C4-2B (cell line): ENCODE measurements around the gene HOXD11.

Experiments
- ZFX ChIP-seq: fragments of 450-650 bp; IDR thresholded peaks from 2 replicates; pipeline ENCODE4 v1.6.1; 2017
- TF ChIP-seq, protein P1 (sequence below): fragments of 450-650 bp; conservative IDR thresholded peaks from 2 replicates; pipeline ENCODE4 v1.5.1; 2017; ENCODE audit warnings: mild to moderate bottlenecking

DNA sequence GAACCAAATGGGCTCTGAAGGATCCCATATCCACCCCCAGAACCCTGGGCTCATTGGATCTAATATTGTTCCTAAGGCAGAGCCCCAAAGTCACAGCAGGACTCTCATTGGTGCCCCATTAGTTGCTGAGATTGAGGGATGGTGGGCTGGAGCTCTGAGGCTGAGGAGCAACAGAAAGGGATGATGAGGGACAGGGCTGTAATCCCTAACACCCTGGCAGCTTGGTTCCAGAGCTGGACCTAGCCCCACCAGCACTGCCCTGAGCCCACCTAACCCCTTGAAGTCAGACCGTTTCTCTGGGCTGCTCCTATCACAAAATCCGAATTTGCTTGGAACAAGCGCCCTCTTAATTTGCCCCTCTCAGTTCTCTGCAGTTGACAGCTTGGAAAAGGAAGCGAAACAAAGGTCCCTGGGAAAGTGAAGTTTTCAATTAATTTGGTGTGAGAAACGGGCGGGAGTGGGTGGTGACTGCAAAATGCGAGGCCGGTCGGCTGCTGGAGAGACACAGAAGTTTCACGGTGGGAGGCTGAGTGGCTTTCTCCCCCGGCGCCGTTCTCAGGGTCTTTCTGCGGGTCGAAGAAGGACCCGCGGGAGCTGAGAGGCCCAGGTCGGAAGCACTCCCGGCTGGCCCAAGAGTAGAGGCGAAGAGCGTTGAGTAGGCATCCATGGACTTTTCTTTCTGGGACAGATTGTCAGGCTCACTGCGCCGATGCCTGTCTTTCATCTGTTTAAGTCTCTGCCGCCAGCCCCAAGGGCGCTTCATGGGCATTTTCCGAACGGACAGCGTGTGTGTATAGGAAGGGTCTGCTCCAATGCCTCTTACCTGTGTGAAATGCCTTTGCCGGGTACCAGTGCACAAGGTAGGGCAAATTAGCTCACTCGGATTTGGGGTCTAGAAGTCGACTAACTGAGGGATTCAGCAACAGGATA is 15.5 kb upstream of the HOXD11 start:
- TF ChIP-seq, protein P1, sequence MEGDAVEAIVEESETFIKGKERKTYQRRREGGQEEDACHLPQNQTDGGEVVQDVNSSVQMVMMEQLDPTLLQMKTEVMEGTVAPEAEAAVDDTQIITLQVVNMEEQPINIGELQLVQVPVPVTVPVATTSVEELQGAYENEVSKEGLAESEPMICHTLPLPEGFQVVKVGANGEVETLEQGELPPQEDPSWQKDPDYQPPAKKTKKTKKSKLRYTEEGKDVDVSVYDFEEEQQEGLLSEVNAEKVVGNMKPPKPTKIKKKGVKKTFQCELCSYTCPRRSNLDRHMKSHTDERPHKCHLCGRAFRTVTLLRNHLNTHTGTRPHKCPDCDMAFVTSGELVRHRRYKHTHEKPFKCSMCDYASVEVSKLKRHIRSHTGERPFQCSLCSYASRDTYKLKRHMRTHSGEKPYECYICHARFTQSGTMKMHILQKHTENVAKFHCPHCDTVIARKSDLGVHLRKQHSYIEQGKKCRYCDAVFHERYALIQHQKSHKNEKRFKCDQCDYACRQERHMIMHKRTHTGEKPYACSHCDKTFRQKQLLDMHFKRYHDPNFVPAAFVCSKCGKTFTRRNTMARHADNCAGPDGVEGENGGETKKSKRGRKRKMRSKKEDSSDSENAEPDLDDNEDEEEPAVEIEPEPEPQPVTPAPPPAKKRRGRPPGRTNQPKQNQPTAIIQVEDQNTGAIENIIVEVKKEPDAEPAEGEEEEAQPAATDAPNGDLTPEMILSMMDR: no peak
- no peak for TF ChIP-seq ZFX
